AG04449 (cell line): ENCODE measurements around the gene IER5.

Experiments used
- CTCF ChIA-PET: fragments of 350-600 bp; formaldehyde crosslinking; extraction: SDS; loops from one replicate; lab custom pipeline; 2021; ENCODE audit warnings: antibody characterized with exemption; lab: Yijun Ruan, JAX
- POLR2A ChIA-PET: fragments of 400-600, 350-600 bp; formaldehyde crosslinking; extraction: SDS; loops from one replicate; lab custom pipeline; 2020; ENCODE audit warnings: antibody characterized with exemption, inconsistent platforms; lab: Yijun Ruan, JAX
- DNase-seq: peaks from one replicate; pipeline ENCODE4 v3.0.0-alpha.2; 2010; ENCODE audit warnings: low read depth, low spot score
- H3K4me3 ChIP-seq: 2 replicates; pipeline ENCODE4 v1.5.1; 2011; ENCODE audit warnings: low read depth, mild to moderate bottlenecking, control low read depth, low read length
- TF ChIP-seq, protein P1 (sequence below): IDR thresholded peaks from one replicate; pipeline ENCODE4 v1.5.1; 2011; ENCODE audit warnings: mild to moderate bottlenecking, moderate library complexity, low read length, control low read depth, inconsistent platforms; ENCODE audit not compliant: insufficient read depth; ENCODE audit errors: missing control alignments

The IER5 gene

GRCh38 chr1:181099152-181100014 lies 10.9 kb downstream of the IER5 start:
- DNase-seq: no peak
- CTCF ChIA-PET: interaction anchor here (1.2 to 5.3 kb wide), 7 partner anchors 7 to 61 kb away, joined by 3 to 54 read pairs (median 5); no protein-coding TSS in a partner anchor
- TF ChIP-seq, protein P1, sequence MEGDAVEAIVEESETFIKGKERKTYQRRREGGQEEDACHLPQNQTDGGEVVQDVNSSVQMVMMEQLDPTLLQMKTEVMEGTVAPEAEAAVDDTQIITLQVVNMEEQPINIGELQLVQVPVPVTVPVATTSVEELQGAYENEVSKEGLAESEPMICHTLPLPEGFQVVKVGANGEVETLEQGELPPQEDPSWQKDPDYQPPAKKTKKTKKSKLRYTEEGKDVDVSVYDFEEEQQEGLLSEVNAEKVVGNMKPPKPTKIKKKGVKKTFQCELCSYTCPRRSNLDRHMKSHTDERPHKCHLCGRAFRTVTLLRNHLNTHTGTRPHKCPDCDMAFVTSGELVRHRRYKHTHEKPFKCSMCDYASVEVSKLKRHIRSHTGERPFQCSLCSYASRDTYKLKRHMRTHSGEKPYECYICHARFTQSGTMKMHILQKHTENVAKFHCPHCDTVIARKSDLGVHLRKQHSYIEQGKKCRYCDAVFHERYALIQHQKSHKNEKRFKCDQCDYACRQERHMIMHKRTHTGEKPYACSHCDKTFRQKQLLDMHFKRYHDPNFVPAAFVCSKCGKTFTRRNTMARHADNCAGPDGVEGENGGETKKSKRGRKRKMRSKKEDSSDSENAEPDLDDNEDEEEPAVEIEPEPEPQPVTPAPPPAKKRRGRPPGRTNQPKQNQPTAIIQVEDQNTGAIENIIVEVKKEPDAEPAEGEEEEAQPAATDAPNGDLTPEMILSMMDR: no peak
- POLR2A ChIA-PET: interaction anchor here (1.2 to 2.4 kb wide), 3 partner anchors 9 to 11 kb away, joined by 4 to 9 read pairs (median 5); partner anchors contain the start of gene IER5
- no peak overlapping the region for H3K4me3 ChIP-seq

DNA sequence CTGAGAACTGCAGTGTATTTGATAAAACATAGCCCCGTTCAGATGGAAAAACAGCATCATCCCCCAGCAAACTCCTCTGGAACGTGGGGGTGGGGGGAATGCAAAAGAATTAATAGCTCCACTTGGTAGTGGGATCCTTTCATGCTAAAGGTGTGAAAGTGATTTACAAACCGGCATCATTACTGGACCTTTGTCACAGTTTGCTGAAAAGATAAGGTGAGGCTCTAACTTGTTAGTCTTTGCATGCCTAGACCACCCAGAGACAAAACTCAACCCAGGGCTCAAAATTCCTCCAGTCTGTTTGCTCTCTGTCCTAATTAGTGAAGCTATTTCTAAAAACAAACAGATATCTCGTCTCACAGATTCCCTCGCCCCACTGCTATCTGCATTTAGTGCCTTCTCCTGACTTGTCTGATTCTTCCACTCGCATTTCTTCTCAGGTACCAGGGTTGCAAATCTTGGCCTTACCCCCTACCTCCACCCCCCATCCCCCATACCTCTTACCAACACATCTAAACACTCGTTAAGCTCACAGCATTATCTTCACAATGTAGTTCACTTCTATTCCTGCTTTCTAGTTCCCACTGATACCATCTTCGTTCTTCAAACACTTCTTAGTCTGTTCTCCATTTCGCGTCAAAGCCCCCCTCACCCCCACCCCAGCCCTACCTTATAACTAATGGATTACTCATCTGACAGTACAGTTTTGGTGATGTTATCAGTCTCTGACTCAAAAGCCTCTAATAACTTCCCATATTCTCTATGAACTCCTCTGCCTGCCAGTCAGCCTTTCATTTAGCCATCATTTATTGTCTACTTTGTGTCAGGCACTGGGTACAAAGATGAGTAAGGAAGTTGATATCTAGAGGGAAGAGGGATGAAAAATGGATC lies 11.8 kb downstream of the IER5 start:
- H3K4me3 ChIP-seq: no peak overlapping the region
- DNase-seq: no peak
- ChIA-PET POLR2A (interaction anchor here (1.3 to 2.4 kb wide), 3 partner anchors 10 to 35 kb away, joined by 4 to 9 read pairs (median 5); partner anchors contain the start of gene IER5), CTCF (interaction anchor here (0.7 to 4.3 kb wide), 5 partner anchors 8 to 62 kb away, joined by 3 to 25 read pairs (median 3); no protein-coding TSS in a partner anchor)
- TF ChIP-seq, protein P1: no peak

- TF ChIP-seq, protein P1: no peak
- no peak overlapping the region for H3K4me3 ChIP-seq
- POLR2A ChIA-PET: interaction anchor here (1.3 to 2.4 kb wide), 2 partner anchors 12 to 35 kb away, joined by 4 to 9 read pairs; partner anchors contain the start of gene IER5
- CTCF ChIA-PET: interaction anchor here (0.7 to 4.3 kb wide), 5 partner anchors 9 to 62 kb away, joined by 3 to 25 read pairs (median 3); no protein-coding TSS in a partner anchor
- DNase-seq: no peak
These were observed 12.4 kb downstream of the IER5 start for GRCh38 chr1:181100934-181101333.

DNA sequence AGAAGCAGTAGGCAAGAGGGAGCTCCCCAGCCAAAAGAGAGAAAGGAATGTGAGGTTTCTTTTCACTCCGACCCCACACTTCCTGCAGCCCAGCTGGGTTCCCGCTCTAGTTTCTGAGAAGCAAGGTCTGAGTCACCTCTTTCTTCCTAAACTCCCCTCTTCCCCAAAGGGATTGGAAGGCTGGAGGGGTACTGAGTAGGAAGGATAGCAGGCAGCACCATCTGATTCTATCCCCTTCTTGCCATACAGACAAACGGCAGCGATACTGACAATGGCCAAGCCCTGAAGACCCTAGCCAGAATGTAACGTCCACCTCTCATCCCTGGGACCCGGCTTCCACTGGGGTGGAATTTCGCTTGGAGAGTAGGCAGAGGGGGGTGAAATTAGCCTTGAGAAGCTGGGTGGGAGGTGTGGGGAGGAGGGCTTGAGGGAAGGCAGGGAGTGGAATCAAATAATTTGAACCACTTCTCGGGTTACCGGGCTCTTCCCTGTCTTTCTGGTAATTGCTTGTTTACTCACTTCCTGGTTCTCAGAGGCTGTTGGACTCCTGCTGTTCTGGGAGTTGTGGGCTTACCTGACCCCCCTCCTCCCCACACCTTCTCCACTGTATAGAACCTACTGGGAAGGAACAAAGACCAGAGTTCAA lies 13.2 kb downstream of the IER5 start:
- ChIA-PET CTCF (interaction anchor here (2.1 to 4.3 kb wide), 2 partner anchors 41 to 220 kb away, joined by 5 to 25 read pairs; no protein-coding TSS in a partner anchor), POLR2A (interaction anchor here (2.4 kb wide), 1 partner anchor 13 kb away, joined by 9 read pairs; the partner anchor contains the start of gene IER5)
- TF ChIP-seq, protein P1: no peak
- no peak for DNase-seq
- H3K4me3 ChIP-seq: no peak overlapping the region

GRCh38 chr1:181102841-181103240 lies 14.3 kb downstream of the IER5 start:
- DNase-seq: no peak
- ChIA-PET POLR2A (interaction anchor here (1.0 to 2.6 kb wide), 2 partner anchors 10 to 33 kb away, joined by 3 to 10 read pairs; no protein-coding TSS in a partner anchor), CTCF (interaction anchor here (0.8 to 4.3 kb wide), 8 partner anchors 8 to 221 kb away, joined by 3 to 25 read pairs (median 4); no protein-coding TSS in a partner anchor)
- TF ChIP-seq, protein P1: no peak
- no peak overlapping the region for H3K4me3 ChIP-seq
